Measurements from ENCODE around the gene IL17RA.

DNA sequence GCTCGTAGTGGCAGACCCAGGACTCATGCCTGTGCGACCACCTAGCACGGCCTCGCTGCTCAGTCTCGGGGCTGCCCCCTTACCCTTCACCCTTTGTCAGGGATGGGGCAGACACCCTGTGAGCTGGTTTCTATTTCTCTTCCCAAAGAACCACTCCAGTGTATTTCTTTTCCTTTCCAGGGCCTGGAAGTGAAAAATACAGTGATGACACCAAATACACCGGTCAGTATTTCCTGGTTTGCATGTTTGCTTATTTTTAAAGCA is 22.7 kb downstream of the IL17RA start:
- TF ChIP-seq POLR2A (IDR thresholded peaks at IDR 0.05), result no peak
- TF ChIP-seq, protein P1, sequence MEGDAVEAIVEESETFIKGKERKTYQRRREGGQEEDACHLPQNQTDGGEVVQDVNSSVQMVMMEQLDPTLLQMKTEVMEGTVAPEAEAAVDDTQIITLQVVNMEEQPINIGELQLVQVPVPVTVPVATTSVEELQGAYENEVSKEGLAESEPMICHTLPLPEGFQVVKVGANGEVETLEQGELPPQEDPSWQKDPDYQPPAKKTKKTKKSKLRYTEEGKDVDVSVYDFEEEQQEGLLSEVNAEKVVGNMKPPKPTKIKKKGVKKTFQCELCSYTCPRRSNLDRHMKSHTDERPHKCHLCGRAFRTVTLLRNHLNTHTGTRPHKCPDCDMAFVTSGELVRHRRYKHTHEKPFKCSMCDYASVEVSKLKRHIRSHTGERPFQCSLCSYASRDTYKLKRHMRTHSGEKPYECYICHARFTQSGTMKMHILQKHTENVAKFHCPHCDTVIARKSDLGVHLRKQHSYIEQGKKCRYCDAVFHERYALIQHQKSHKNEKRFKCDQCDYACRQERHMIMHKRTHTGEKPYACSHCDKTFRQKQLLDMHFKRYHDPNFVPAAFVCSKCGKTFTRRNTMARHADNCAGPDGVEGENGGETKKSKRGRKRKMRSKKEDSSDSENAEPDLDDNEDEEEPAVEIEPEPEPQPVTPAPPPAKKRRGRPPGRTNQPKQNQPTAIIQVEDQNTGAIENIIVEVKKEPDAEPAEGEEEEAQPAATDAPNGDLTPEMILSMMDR (IDR thresholded peaks at IDR 0.05), result no peak
- no peak for TF ChIP-seq POLR2AphosphoS5 (IDR thresholded peaks at IDR 0.05)

Data from upper lobe of left lung (tissue), 4 donors.